A172 (cell line): ENCODE data around the gene TRIM13. TPM values are rescaled to one million over a fixed set of nuclear protein-coding genes. Genes with fewer than 3 reads are reported as not detected.
"Not testable (repeated sequence)": the region's sequence is repeated elsewhere in the genome, so short reads cannot be mapped to it uniquely, and the experiment has no call there.

Source experiments
- DNase-seq: peaks from one replicate; pipeline ENCODE4 v3.0.0-alpha.2; 2015; ENCODE audit warnings: low spot score
- total RNA-seq: library from RNA; depleted of rRNA; stranded (reverse); fragments of >200 nt; shearing (Covaris generic); gene quantifications from 2 replicates; pipeline ENCODE4 v1.2.3, GENCODE V29; 2014; rRNA removed

Gene TRIM13, protein sequence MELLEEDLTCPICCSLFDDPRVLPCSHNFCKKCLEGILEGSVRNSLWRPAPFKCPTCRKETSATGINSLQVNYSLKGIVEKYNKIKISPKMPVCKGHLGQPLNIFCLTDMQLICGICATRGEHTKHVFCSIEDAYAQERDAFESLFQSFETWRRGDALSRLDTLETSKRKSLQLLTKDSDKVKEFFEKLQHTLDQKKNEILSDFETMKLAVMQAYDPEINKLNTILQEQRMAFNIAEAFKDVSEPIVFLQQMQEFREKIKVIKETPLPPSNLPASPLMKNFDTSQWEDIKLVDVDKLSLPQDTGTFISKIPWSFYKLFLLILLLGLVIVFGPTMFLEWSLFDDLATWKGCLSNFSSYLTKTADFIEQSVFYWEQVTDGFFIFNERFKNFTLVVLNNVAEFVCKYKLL
- 26.8 and 28.6 TPM in 2 replicates for total RNA-seq

DNA sequence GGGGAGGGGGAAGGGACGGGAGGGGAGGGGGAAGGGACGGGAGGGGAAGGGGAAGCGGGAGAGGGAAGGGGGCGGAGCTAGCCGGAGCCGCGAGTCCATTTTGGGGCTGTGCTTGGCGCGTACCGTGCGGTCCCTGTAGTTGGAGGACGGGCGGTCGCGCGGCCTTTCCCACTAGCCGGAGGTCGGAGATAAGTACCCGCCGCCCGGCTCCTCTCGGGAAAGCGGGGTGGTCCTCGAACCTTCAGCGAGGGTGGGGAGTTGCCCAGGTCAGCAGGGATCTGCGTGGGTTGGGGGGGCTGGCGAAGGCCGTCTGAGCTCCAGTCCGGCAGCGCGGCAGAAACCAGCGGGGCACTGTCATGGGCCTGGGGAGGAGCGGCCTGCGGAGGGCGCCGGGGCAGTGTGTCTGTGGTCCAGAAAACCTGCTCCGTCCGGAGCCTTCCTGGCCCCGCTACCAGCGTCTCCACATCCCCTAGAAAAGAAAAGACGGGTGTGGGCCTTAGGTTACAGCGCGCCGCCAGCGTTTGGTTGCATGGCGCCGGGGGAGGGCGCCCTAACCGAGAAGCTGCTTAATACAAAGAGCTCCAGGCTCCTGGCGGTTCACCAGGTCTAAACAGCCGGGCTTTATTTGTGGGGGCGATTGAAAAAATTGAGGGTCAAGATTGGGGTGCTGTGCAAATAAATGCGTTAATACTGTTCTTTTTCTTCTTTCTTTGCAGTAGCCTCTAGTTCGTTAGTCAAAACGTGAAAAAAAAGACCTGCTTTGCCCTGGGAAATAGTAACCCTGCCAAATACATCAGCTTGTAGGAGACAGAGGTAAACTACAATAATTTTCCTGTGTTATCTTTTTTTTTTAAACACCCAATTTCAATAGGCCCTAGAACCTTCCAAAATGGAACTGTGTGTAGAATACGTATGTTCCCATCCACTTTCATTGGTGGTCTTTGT, at the start of gene TRIM13:
TRIM13 (plus strand) TSS at position 92 of the 945 bp plus-strand sequence. CDS start 14,899 bp downstream, outside the sequence.
- peak; percentile 79 for DNase-seq

DNA sequence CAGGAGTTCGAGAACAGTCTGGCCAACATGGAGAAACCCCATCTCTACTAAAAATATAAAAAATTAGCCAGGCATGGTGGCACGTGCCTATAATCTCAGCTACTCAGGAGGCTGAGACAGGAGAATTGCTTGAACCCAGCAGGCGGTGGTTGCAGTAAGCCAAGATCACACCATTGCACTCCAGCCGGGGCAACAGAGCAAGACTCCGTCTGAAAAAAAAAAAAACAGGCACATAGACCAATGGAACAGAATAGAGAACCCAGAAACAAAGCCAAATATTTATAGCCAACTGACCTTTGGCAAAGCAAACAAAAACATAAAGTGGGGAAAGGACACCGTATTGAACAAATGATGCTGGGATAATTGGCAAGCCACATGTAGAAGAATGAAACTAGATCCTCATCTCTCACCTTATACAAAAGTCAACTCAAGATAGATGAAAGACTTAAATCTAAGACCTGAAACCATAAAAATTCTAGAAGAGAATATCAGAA, 48.0 kb upstream of the TRIM13 start:
- not testable (repeated sequence) for DNase-seq

DNA sequence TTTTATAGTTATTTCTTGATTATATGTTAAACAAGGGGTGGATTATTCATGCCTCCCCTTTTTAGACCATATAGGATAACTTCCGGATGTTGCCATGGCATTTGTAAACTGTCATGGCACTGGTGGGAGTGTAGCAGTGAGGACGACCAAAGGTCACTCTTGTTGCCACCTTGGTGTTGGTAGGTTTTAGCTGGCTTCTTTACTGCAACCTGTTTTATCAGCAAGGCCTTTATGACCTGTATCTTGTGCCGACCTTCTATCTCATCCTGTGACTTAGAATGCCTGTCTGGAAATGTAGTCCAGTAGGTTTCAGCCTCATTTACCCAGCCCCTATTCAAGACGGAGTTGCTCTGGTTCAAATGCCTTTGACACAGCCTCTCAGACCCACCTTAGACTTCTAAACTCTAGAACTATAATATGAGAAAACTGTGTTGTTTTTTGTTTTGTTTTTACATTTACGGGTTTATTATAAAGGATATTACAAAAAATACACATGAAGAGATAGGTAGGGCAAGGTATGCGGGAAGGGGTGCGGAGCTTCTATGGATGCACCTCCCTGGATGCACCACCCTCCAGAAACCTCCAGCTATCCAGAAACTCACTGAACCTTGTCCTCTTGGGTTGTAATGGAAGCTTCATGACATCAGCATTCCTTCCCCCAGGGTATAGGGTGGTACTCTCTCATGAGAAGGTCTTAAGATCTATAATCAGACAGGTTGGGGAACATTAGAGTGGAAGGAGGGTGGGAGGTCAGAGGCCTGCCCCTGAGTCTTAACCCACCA, 44.9 kb upstream of the TRIM13 start:
- no peak for DNase-seq

DNA sequence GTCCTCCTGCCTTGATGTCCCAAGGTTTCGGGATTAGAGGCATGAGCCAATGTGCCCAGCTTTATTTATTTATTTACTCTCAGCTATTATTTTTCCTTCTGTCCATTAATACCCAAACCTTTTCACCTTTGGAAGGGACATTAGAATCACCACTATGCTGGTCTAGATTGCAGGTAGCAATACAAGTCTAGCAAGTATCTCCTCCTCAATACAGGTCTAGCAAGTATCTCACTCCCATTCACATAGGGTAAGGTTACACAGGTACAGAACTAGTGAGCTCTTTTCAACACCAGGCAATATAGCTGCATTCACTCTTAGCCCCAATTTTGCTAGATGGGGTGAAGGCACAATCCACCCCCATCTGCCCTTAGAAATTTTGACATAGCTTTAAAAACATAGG, 43.3 kb upstream of the TRIM13 start:
- no peak for DNase-seq

DNA sequence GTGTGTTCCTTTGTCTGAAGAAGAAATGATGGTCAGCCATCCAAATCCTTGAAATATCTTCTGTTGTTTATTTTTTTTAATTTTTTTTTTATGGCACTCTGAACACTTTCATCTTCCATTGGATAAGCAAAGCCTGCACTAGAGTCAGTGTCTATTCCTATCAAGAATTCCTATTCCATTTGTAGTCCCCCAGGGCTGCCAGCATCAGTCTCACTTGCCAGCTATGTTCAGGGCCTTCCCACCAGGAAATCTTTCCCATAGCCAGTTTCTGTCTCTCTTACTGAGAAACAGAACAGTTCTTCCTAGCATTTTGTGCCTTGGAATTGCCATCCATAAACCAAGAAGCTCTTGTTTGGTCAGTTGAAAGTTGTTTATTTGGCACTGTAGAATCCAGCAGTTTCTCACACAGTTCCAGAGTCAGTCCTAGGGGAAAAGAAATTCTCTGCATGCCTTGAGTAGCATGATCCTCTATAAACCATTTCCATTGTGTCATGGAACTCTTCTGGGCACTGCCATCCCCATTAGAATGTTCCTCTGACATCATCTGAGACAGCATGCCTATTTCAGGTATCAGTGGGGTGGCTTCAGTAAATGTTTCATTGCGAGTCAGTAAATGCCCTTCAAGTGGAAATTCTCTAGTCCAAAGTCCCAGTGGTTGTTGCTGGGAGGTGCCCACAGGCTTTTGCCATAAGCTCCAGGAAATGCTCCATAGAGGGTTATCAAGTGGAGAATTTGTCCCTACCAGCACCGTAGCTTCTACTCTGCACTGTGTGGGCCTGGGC, 42.0 kb upstream of the TRIM13 start:
- DNase-seq = no peak

DNA sequence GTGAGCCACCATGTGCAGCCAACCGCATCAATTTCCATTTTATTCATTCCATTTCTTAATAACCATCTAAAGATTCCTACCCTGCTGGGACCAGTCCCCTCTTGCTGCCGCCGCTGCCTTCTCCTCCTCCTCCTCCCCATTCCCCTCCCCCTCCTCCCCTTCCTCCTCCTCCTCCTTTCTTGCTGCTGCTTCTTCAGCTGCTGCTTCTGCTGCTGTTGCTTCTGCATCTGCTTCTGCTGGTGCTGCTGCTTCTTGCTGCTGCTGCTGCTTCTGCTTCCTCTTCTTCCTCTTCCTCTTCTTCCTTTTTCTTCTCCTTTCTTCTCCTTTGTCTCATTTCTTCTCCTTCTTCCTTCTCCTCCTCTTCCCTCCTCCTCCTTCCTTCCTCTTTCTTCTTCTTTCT, 40.7 kb upstream of the TRIM13 start:
- DNase-seq = no peak

DNA sequence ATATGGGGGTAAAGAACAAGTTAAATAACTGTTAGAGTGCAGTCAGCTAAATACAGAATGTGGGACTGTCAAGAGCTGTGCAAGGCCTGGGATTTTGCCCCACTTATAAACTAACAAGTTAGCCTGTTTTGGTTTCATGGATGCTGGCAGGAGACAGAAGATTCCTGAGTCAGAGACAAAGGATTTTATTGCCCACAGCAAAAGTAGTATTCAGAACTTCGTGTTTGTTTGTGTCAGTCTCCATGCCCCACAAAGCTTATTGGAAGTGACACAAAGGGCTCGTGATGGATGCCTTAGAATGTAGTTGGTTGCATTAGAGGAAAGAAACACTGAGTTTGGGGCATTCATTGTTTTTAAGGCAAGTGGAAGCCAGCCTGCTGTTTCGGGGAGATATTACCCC, 38.5 kb upstream of the TRIM13 start:
- no peak for DNase-seq

DNA sequence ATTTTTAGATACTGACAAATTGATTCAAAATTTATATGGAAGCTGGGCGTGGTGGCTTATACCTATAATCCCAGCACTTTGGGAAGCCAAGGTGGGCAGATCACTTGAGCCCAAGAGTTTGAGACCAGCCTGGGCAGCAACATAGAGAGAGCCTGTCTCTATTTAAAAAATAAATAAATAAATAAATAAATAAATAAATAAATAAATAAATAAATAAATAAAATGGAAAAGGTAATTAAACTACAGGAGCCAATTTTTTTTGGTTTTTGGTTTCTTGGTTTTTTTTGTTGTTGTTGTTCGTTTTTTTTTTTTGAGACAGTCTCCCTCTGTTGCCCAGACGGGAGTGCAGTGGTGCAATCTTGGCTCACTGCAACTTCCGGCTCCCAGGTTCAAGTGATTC, 29.4 kb upstream of the TRIM13 start:
- no peak for DNase-seq

DNA sequence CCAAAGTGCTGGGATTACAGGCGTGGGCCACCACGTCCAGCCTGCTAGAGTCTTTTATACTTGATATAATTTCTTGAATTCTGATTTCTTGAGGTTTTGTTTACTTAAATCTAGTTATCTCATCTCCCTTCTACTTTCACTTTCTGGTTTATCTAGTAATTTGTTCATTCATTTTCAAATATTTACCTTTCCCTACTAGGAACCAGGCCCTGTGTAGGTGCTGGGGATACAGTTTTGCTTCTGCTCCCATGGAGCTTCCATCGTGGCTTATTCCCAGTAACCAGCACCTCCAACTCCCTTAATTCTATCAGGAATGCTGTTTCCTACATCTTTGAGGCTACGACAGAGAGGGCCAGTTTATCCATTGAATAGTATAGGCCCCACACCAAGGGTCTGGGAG, 24.1 kb upstream of the TRIM13 start:
- no peak for DNase-seq

DNA sequence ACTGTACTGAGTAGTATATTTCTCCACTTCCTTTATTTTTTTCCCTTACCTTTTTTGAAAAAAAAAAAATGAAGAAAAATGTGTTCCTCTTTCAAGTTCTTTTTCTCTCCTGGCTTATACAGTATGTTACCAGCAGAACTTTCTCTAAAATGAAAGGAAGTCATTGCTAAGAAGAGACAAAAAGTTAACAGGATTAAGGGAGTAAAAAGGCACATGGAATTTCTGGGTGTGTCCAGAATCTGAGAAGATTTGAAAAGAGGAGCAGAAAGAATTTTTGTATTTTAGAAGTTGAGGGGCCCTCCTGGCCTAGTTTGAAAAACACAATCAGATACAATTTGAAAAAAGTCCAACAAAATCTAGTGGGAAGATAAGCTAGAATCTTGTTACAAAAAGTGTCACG, 21.0 kb upstream of the TRIM13 start:
- DNase-seq = no peak

DNA sequence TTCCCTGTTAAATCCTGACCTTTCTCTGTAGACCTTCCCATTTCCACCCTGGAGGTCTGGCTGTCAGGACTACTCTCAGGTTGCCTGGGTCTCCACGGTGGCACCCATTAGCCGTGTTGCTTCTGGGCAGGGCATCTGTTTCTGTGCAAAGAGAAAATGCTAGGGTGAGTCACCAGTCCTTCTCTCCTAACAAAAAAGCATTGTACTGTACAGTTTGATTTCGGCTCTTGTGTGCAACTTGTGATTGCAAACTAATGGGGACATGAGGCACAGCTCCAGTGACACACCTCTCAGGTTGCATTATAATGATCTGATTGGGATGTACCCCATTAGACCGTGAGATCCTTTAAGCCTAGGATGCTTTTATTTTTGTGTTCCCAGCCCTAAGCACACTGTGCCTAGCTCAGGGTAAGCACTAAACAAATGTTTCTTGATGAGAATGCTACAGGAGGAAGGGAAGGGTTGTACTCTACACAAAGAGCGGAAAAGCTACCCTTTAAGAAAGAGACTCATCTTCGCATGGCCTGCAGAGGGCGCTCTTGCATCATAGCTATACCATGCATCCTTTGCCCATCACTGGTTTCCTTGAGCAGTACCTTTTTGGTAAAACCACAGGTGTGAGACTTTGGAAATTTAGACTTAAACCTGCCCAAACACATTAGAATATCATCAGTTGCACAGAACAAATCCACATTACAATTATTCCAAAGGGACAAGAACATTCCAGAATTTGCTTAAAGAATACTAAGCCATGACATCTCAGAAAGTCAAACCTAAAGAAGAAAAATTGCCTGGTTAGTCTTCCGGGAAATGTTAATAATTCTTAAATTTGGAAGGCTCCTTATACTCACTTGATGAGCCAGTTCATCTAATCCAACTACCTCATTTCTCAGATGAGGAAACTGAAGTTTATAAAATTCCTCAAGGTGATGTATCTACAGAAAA, 20.3 kb upstream of the TRIM13 start:
- peak; percentile 67 for DNase-seq

DNA sequence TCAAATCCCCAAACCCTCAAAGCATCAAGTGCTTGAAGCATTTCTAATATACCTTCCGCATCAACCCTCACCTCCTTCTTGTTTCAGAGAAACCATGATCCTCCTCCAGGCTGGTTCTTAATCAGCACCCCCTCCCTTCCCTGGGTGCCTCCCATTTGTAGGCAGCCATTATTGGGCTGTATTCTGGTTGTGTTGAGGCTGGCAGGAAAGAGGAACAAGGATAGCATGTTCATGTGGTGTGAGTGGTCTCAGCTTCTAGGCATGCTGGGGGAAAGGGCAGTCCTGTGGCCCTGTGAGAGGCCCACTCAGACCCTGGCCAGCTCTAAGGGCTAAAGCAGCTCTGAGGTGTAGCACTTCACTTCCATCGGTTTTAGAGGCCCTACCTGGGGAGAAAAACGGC, 18.9 kb upstream of the TRIM13 start:
- no peak for DNase-seq

DNA sequence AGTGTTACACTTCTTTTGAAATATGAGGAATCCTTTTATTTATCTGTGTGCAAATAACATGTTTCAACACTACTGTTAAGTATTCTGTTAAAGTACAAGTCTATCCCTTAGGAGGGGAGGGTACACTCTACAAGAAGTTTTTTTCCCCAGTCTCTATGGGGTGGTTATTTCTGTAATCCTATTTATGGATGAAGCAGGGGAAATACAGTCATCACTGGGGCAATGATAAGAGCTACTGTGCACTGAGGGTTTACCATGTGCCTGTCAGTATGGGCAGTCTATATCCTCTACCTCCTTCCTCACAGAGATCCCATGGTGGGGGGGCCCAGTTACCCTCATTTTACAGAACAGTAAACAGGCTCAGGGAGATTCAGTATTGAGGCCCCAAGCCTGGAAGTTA, 16.6 kb upstream of the TRIM13 start:
- DNase-seq = no peak

DNA sequence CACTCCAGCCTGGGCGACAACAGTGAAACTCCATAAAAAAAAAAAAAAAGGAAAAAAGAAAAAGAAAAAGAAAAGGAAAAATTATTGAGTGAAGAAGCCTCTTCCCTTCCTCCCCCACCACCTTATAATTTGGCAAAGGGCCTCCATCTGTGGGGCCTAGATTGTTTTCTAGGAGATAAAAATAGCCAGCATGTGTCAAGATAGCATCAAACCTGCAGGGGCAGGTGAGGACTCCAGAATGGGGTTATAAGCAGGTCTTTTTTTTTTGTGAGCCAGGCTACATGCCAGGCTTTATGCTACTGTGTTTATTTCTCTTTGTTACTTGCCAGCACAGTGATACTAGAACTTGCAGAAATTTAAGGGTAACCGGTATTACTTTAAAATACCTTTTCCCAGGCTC, 11.7 kb upstream of the TRIM13 start:
- DNase-seq = no peak

DNA sequence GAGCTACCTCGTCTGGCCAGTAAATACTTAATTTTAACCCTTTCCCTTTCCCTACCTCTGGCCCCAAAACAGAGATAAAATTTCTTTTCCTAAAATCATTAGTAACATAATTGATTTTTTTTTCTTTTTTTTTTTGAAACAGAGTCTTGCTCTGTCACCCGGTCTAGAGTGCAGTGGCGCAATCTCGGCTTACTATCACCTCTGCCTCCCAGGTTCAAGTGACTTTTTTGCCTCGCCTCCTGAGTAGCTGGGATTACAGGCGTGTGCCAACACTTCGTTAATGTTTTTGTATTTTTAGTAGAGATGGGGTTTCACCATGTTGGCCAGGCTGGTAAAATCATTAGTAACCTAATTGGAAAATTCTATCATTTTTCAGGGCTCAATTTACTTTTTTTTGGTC, 10.4 kb upstream of the TRIM13 start:
- DNase-seq = no peak

DNA sequence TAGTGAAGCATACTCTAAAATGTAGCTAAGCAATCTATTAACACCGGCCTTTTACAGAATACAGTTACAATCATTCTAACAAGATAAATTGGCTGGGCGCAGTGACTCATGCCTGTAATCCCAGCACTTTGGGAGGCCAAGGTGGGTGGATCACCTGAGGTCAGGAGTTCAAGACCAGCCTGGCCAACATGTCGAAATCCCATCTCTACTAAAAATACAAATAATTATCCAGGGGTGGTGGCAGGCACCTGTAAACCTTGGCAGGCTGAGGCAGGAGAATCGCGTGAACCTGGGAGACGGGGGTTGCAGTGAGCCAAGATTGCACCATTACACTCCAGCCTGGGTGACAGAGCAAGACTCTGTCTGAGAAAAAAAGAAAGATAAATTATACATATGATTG, 6.2 kb upstream of the TRIM13 start:
- DNase-seq = not testable (repeated sequence)

DNA sequence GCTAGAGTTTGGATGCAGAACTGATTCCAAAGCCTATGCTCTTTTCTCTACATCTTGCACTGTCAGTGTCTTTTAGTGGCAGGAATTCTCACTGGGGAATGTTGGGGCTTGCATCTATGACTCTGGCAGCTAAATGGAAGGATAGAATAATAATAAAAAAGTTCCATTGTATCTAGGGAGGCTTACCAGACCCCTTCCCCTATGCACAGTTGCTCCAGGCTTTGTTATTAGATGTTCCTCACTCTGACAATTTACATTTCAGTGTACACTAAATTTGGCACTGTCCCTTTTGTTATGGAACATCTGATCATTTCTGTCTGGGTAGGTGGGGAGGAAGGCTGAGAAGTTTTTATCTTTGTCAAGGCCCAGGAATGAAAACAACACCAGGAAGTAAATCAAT, 3.7 kb upstream of the TRIM13 start:
- DNase-seq = no peak

DNA sequence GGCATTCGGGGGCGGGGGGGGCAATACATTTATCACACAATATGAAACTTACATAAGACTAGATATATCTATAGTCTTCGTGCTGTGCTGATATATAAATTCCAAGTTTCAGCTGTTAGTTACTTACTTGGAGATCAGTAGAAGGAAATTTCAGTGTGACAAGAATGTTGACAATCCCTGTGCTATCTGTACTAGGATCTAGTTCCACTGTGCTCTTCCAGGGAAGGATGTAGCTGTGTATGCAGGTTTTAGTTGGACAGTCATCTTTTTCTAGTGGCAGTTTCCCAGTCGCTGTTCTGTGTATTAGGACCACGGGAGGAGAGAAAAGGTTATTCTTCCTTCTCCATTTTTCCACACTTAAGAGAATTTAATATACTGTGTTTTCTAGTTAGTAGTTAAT, 3.2 kb upstream of the TRIM13 start:
- no peak for DNase-seq

DNA sequence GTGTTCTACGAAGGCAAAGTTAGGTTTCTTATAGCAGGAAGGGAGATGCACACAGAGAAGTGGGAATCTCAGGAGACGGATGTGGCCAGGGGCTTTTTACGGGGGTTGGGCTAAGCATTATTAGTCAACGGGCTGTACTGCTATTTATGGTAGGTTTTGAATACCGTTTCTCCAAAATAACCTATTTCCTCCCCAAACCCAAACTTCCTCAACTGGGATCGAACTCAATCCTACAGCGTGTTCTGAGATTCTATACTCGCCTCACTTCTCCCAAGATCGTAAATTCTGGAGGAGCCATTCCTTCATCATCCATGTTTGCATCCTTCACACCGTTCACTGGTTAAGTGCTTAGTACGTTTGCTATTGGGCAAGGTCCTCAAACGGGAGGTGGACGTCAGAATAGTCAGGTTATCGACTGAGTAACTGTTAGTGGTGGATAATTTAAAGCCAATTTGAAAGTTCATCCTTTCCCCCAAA, 1.2 kb upstream of the TRIM13 start:
- DNase-seq = peak; percentile 18
